ENCODE measurements around the gene ZNHIT2.

The ZNHIT2 gene

GRCh38 chr11:65100674-65101350, 16.7 kb downstream of the ZNHIT2 start:
- in situ Hi-C loops (cut with MboI; ENCODE audit: low sequenced_read_pairs, unreplicated experiment) = no loop called here
- no peak for DNase-seq (ENCODE audit: low spot score)
- TF ChIP-seq CTCF (IDR thresholded peaks at IDR 0.05; ENCODE audit: borderline replicate concordance, control extremely low read depth, extremely low read depth, insufficient read depth, missing control alignments) = no peak

- no peak for DNase-seq (ENCODE audit: low spot score)
- in situ Hi-C loops (cut with MboI; ENCODE audit: low sequenced_read_pairs, unreplicated experiment) = no loop called here
- no peak for TF ChIP-seq CTCF (IDR thresholded peaks at IDR 0.05; ENCODE audit: borderline replicate concordance, control extremely low read depth, extremely low read depth, insufficient read depth, missing control alignments)
Measured at GRCh38 chr11:65096926-65097325, 20.6 kb downstream of the ZNHIT2 start.

- peak; percentile 94 for DNase-seq (ENCODE audit: low spot score)
- in situ Hi-C loops (cut with MboI; ENCODE audit: low sequenced_read_pairs, unreplicated experiment) = no loop called here
- no peak for TF ChIP-seq CTCF (IDR thresholded peaks at IDR 0.05; ENCODE audit: borderline replicate concordance, control extremely low read depth, extremely low read depth, insufficient read depth, missing control alignments)
Measured at GRCh38 chr11:65095974-65096806, 21.3 kb downstream of the ZNHIT2 start, which contains the start of gene VPS51. Gene VPS51, plus strand, starts transcription at chr11:65096214. Its CDS starts 37 bp downstream, at chr11:65096251.

GRCh38 chr11:65095427-65095826, 22.1 kb downstream of the ZNHIT2 start:
- no peak for DNase-seq (ENCODE audit: low spot score)
- no peak for TF ChIP-seq CTCF (IDR thresholded peaks at IDR 0.05; ENCODE audit: borderline replicate concordance, control extremely low read depth, extremely low read depth, insufficient read depth, missing control alignments)
- in situ Hi-C loops (cut with MboI; ENCODE audit: low sequenced_read_pairs, unreplicated experiment) = no loop called here

- in situ Hi-C loops (cut with MboI; ENCODE audit: low sequenced_read_pairs, unreplicated experiment) = no loop called here
- DNase-seq (ENCODE audit: low spot score) = no peak
- TF ChIP-seq CTCF (IDR thresholded peaks at IDR 0.05; ENCODE audit: borderline replicate concordance, control extremely low read depth, extremely low read depth, insufficient read depth, missing control alignments) = no peak
Measured at GRCh38 chr11:65090628-65091027, 26.9 kb downstream of the ZNHIT2 start.

GRCh38 chr11:65089621-65090020, 27.9 kb downstream of the ZNHIT2 start:
- no peak for TF ChIP-seq CTCF (IDR thresholded peaks at IDR 0.05; ENCODE audit: borderline replicate concordance, control extremely low read depth, extremely low read depth, insufficient read depth, missing control alignments)
- DNase-seq (ENCODE audit: low spot score) = no peak
- in situ Hi-C loops (cut with MboI; ENCODE audit: low sequenced_read_pairs, unreplicated experiment) = no loop called here
